ENCODE results near the gene BABAM2.

BABAM2 gene

GRCh38 chr2:28282861-28283646 lies 392.5 kb downstream of the BABAM2 start:
- no peak for DNase-seq (ENCODE audit: low spot score)

GRCh38 chr2:28283861-28284260 lies 393.3 kb downstream of the BABAM2 start:
- DNase-seq (ENCODE audit: low spot score), result no peak

GRCh38 chr2:28286678-28287077 lies 396.1 kb downstream of the BABAM2 start:
- no peak for DNase-seq (ENCODE audit: low spot score)

GRCh38 chr2:28287256-28287915 lies 396.9 kb downstream of the BABAM2 start:
- no peak for DNase-seq (ENCODE audit: low spot score)

GRCh38 chr2:28288620-28289019 lies 398.1 kb downstream of the BABAM2 start:
- DNase-seq (ENCODE audit: low spot score), result no peak

- no peak for DNase-seq (ENCODE audit: low spot score)
Measured at GRCh38 chr2:28291811-28292440, 401.4 kb downstream of the BABAM2 start.

GRCh38 chr2:28292491-28292890 lies 402.0 kb downstream of the BABAM2 start:
- no peak for DNase-seq (ENCODE audit: low spot score)

- DNase-seq (ENCODE audit: low spot score), result no peak
Measured at GRCh38 chr2:28293416-28293815, 402.9 kb downstream of the BABAM2 start.

- no peak for DNase-seq (ENCODE audit: low spot score)
Measured at GRCh38 chr2:28294451-28294850, 403.9 kb downstream of the BABAM2 start.

- DNase-seq (ENCODE audit: low spot score), result no peak
Measured at GRCh38 chr2:28296243-28296642, 405.7 kb downstream of the BABAM2 start.

- DNase-seq (ENCODE audit: low spot score), result no peak
Measured at GRCh38 chr2:28296904-28297303, 406.4 kb downstream of the BABAM2 start.

GRCh38 chr2:28297531-28297930 lies 407.0 kb downstream of the BABAM2 start:
- DNase-seq (ENCODE audit: low spot score), result no peak

- no peak for DNase-seq (ENCODE audit: low spot score)
Measured at GRCh38 chr2:28298406-28298805, 407.9 kb downstream of the BABAM2 start.

- DNase-seq (ENCODE audit: low spot score), result no peak
Measured at GRCh38 chr2:28300485-28301341, 410.2 kb downstream of the BABAM2 start.

GRCh38 chr2:28305202-28305601 lies 414.7 kb downstream of the BABAM2 start:
- no peak for DNase-seq (ENCODE audit: low spot score)

- DNase-seq (ENCODE audit: low spot score), result no peak
Measured at GRCh38 chr2:28310107-28310506, 419.6 kb downstream of the BABAM2 start.

GRCh38 chr2:28311660-28312249 lies 421.2 kb downstream of the BABAM2 start:
- no peak for DNase-seq (ENCODE audit: low spot score)

- DNase-seq (ENCODE audit: low spot score), result no peak
Measured at GRCh38 chr2:28312307-28313219, 422.0 kb downstream of the BABAM2 start.

- DNase-seq (ENCODE audit: low spot score), result no peak
Measured at GRCh38 chr2:28313220-28313784, 422.8 kb downstream of the BABAM2 start.

- DNase-seq (ENCODE audit: low spot score), result no peak
Measured at GRCh38 chr2:28314968-28315367, 424.4 kb downstream of the BABAM2 start.
